ENCODE results near the gene R3HDM4.
A peak's percentile ranks its signal among the peaks of the same experiment; 100 is the strongest.
"Not testable (repeated sequence)": the region's sequence is repeated elsewhere in the genome, so short reads cannot be mapped to it uniquely, and the experiment has no call there.

Gene R3HDM4

GRCh38 chr19:854549-854948, 58.5 kb downstream of the R3HDM4 start:
- H3K36me3 ChIP-seq = no peaks in the 10 kb centered on the region
- H3K27ac ChIP-seq = no peak overlapping the region
- H3K4me3 ChIP-seq = no peak overlapping the region
- H3K9me3 ChIP-seq = no peaks in the 10 kb centered on the region
- H3K4me1 ChIP-seq = peaks cover 0 to 19% (median 11%) of the 10 kb centered on the region in 4 donors
- DNase-seq = no peak
- no peak for TF ChIP-seq CTCF (IDR thresholded peaks at IDR 0.05)
- intact Hi-C loops (cut with DNase I; ENCODE audit: low total_unique reads) = loop anchor here (10.0 kb wide), 1 partner anchor 130 kb away; the partner anchor contains the start of gene WDR18
- peaks cover 0 to 65% of the 10 kb centered on the region in 2 donors for H3K27me3 ChIP-seq

- Histone ChIP-seq H3K27me3 (peaks cover 0 to 57% of the 10 kb centered on the region in 2 donors), H3K4me1 (peaks cover 0 to 19% (median 11%) of the 10 kb centered on the region in 4 donors)
- DNase-seq, H3K36me3 ChIP-seq, H3K27ac ChIP-seq, H3K4me3 ChIP-seq, H3K9me3 ChIP-seq: not testable (repeated sequence)
- intact Hi-C loops (cut with DNase I; ENCODE audit: low total_unique reads) = loop anchor here (10.0 kb wide), 1 partner anchor 131 kb away; the partner anchor contains the start of gene WDR18
Measured at GRCh38 chr19:853614-854220, 59.3 kb downstream of the R3HDM4 start.

- Histone ChIP-seq H3K27ac (no peak overlapping the region), H3K36me3 (no peaks in the 10 kb centered on the region), H3K4me3 (no peak overlapping the region), H3K9me3 (no peaks in the 10 kb centered on the region), H3K27me3 (peaks cover 0 to 57% of the 10 kb centered on the region in 2 donors), H3K4me1 (peaks cover 0 to 19% (median 11%) of the 10 kb centered on the region in 4 donors)
- intact Hi-C loops (cut with DNase I; ENCODE audit: low total_unique reads) = loop anchor here (10.0 kb wide), 1 partner anchor 132 kb away; the partner anchor contains the start of gene WDR18
- DNase-seq = no peak
- TF ChIP-seq CTCF (IDR thresholded peaks at IDR 0.05) = no peak
Measured at GRCh38 chr19:853014-853585, 59.9 kb downstream of the R3HDM4 start.

- Histone ChIP-seq H3K36me3 (no peaks in the 10 kb centered on the region), H3K9me3 (no peaks in the 10 kb centered on the region), H3K4me3 (no peak within 1 kb of the TSS), H3K4me1 (peaks cover 0 to 25% (median 14%) of the 10 kb centered on the region in 4 donors), H3K27me3 (peaks cover 0 to 63% of the 10 kb centered on the region in 2 donors), H3K27ac (peak within 1 kb of the TSS; percentile 66)
- TF ChIP-seq CTCF (IDR thresholded peaks at IDR 0.05) = no peak
- intact Hi-C loops (cut with DNase I; ENCODE audit: low total_unique reads) = loop anchor here (10.0 kb wide), 1 partner anchor 132 kb away; the partner anchor contains the start of gene WDR18
- DNase-seq = no peak
Measured at GRCh38 chr19:852136-853013, 60.6 kb downstream of the R3HDM4 start, which contains the start of gene ELANE. Gene ELANE, plus strand, starts transcription at chr19:852303. Its CDS starts 26 bp downstream, at chr19:852329.

- H3K36me3 ChIP-seq = no peaks in the 10 kb centered on the region
- no peak for DNase-seq
- H3K4me1 ChIP-seq = peaks cover 0 to 25% (median 14%) of the 10 kb centered on the region in 4 donors
- no peak for TF ChIP-seq CTCF (IDR thresholded peaks at IDR 0.05)
- peak overlapping the region in 1 of 2 donors; percentile 33 for H3K4me3 ChIP-seq
- no peaks in the 10 kb centered on the region for H3K9me3 ChIP-seq
- peaks cover 0 to 72% of the 10 kb centered on the region in 2 donors for H3K27me3 ChIP-seq
- intact Hi-C loops (cut with DNase I; ENCODE audit: low total_unique reads) = loop anchor here (10.0 kb wide), 1 partner anchor 134 kb away; the partner anchor contains the start of gene WDR18
- H3K27ac ChIP-seq = peak overlapping the region; percentile 66
Measured at GRCh38 chr19:850979-851335, 62.1 kb downstream of the R3HDM4 start.

All from tibial artery (tissue), 4 donors.